Activated naive CD4-positive, alpha-beta T cell treated with anti-CD3 and anti-CD28 coated beads, Interleukin-2, amount 50 U/mL, for 72 hours (primary cell): ENCODE results near the gene ISOC2. TPM values are rescaled to one million over a fixed set of nuclear protein-coding genes. Genes with fewer than 3 reads are reported as not detected.
A peak's percentile ranks its signal among the peaks of the same experiment; 100 is the strongest.
"Not testable (repeated sequence)": the region's sequence is repeated elsewhere in the genome, so short reads cannot be mapped to it uniquely, and the experiment has no call there.

Source experiments
- ATAC-seq, 2 donors: fragments of 150-1000 bp; cut with Tn5 transposase; 2 replicates each; pipeline ENCODE4 v1.10.0; 2021; ENCODE audit warnings: mild to moderate bottlenecking in 2 of 2, moderate library complexity in 2 of 2
- DNase-seq, 2 donors: peaks; one replicate each; pipeline ENCODE4 v3.0.0; 2021 to 2022; ENCODE audit warnings: low spot score in 2 of 2
- H3K27ac Mint-ChIP-seq, 2 donors: one replicate each; pipeline ENCODE4 v1.8.0; 2022; ENCODE audit warnings: mild to moderate bottlenecking in 2 of 2, mixed read lengths in 2 of 2
- H3K36me3 Mint-ChIP-seq, 2 donors: one replicate each; pipeline ENCODE4 v1.8.0; 2022; ENCODE audit warnings: mixed read lengths in 2 of 2
- H3K9me3 Mint-ChIP-seq, 2 donors: one replicate each; pipeline ENCODE4 v1.8.0; 2022; ENCODE audit warnings: mixed read lengths in 2 of 2
- total RNA-seq, 2 donors: library from RNA; stranded (reverse); gene quantifications; one replicate each; pipeline ENCODE4 v1.2.3, GENCODE V29; 2022

Gene ISOC2
- total RNA-seq, 2 donors from 2014 or later = 22.1 to 41.5 TPM

GRCh38 chr19:55418185-55418584 lies 43.3 kb downstream of the ISOC2 start:
- H3K27ac Mint-ChIP-seq = no peak overlapping the region

DNA sequence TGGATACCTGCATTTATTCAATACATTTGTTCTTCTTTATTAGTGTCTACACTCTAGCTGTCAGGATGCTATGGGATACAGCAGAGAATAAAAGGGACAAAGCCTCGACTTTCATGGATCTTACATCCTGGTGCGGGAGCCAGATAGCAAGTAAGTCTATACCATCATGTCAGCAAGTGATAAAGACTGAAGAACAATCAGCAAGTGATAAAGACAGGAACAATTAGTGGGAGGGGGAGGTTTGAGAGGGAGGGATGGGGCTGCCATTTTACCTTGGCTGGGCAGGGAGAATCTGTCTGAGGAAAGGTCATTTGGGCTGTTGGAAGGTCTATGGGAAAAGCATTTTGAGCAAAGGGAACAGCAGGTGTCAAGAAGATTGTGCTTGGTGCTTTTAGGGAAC lies 51.3 kb downstream of the ISOC2 start:
- ATAC-seq (no peak), DNase-seq (no peak)
- H3K27ac Mint-ChIP-seq = no peak overlapping the region
- peaks cover 37 to 43% of the 10 kb centered on the region in 2 donors for H3K36me3 Mint-ChIP-seq
- H3K9me3 Mint-ChIP-seq = peaks cover 4 to 15% of the 10 kb centered on the region in 2 donors

More at GRCh38 chr19:55418185-55418584, 43.3 kb downstream of the ISOC2 start:
- DNase-seq (peak in 1 of 2 donors; percentile 61), ATAC-seq (peak; percentile 81 to 84)
- no peaks in the 10 kb centered on the region for H3K9me3 Mint-ChIP-seq
- no peaks in the 10 kb centered on the region for H3K36me3 Mint-ChIP-seq

GRCh38 chr19:55409179-55409578 lies 52.3 kb downstream of the ISOC2 start:
- H3K9me3 Mint-ChIP-seq = peaks cover 4 to 15% of the 10 kb centered on the region in 2 donors
- not testable (repeated sequence) for ATAC-seq, DNase-seq
- H3K36me3 Mint-ChIP-seq = peaks cover 37 to 43% of the 10 kb centered on the region in 2 donors
- H3K27ac Mint-ChIP-seq = peak overlapping the region; percentile 97 to 99

GRCh38 chr19:55408533-55408872 lies 52.9 kb downstream of the ISOC2 start:
- Mint-ChIP-seq H3K9me3 (peaks cover 4 to 15% of the 10 kb centered on the region in 2 donors), H3K36me3 (peaks cover 37 to 43% of the 10 kb centered on the region in 2 donors), H3K27ac (peak overlapping the region; percentile 97 to 99)
- ATAC-seq (no peak), DNase-seq (no peak)

DNA sequence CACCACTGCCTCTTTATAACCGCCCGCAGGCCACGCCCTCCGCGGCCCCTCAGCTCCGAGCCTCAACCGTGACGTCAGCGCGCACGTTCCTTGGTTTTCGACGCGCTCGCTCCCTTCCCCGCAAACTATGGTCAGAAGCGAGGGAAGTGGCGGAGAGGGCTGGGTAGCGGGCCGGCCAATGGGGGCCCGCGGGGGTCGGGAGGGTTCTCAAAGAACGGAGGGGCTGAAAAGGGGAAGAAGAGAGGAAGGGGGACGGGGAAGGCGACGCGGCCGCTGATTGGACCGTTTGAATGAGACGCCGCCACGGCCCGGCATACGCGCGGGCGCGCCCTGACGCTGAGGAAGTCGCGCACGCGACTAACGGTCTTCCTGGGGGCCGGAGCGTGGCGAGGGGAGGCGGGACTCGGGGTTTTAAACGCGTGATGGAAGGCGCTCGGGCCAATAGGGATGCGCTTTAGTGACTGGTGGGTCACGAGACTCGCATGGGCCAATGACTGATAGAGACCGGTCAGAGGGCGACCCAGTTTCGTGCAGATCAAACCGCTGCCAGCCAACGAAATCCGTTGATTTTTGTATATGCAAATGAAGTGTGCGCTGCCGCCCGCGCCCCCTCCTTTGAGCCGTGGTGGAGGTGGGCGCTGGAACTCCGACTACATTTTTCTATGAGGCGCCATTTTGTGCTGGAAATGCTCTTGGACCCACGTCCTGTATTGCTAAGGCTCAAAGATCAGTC lies 53.5 kb downstream of the ISOC2 start:
- peaks cover 4 to 15% of the 10 kb centered on the region in 2 donors for H3K9me3 Mint-ChIP-seq
- peak overlapping the region; percentile 97 to 99 for H3K27ac Mint-ChIP-seq
- peaks cover 41 to 49% of the 10 kb centered on the region in 2 donors for H3K36me3 Mint-ChIP-seq

DNA sequence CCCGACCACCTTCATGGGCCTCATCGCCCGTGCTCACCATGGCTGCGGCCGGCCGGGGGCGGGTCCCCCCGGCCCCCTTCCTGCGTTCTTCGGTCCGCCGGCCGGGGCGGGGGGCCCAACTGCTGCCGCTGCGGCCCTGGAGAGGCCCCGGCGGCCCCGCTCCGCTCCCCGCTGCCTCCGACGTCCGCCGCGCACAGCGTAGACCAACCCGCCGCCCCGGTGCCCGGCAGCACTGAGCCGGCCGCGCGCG lies 54.0 kb downstream of the ISOC2 start, which contains the start of gene UBE2S:
Gene UBE2S (minus strand): TSS at position 239 of the 250 bp plus-strand sequence. CDS start 199 bp downstream, at position 40.
- Mint-ChIP-seq H3K9me3 (peaks cover 4 to 15% of the 10 kb centered on the region in 2 donors), H3K36me3 (peaks cover 42 to 51% of the 10 kb centered on the region in 2 donors), H3K27ac (peak within 1 kb of the TSS; percentile 97 to 99)
- ATAC-seq, DNase-seq: not testable (repeated sequence)

More for the DNA sequence above, 53.5 kb downstream of the ISOC2 start:
- ATAC-seq (peak; percentile 91 to 94), DNase-seq (peak; percentile 96)

DNA sequence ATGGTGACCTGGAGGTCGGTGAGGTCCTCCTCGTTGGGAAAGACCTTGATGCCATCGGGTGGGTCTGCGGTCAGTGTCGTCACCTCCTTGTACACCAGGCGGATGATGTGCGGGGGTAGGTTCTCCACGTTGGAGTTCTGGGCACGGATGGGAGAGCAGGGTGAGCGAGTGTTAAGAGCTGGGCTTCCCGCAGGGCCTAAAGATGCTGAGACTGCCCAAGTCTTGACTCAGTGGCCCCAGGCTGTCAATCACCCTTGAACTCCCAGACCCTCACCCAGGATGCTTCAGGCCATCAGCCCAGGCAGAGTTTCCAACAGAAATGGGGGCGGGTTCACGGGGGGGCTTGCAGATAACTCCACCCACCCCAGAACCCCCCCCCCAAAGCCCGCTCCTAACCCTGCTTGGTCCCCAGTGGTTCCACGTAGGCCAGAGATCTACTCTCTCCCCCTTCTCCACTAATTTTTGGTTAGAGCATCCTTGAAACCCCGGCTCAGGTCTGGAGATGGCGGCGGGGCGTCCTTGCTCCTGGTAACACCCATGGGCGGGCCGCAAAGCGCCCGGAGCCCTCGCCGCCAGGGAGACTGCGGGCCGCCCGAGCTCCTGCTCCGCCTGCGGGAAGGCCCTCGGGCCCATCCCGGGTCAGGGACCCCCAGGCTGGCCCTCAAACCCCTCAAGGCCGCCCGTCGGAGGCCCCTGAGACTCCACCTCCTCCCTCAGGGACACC lies 54.5 kb downstream of the ISOC2 start:
- peak in 1 of 2 donors; percentile 2 for ATAC-seq
- peak in 1 of 2 donors; percentile 35 for DNase-seq

DNA sequence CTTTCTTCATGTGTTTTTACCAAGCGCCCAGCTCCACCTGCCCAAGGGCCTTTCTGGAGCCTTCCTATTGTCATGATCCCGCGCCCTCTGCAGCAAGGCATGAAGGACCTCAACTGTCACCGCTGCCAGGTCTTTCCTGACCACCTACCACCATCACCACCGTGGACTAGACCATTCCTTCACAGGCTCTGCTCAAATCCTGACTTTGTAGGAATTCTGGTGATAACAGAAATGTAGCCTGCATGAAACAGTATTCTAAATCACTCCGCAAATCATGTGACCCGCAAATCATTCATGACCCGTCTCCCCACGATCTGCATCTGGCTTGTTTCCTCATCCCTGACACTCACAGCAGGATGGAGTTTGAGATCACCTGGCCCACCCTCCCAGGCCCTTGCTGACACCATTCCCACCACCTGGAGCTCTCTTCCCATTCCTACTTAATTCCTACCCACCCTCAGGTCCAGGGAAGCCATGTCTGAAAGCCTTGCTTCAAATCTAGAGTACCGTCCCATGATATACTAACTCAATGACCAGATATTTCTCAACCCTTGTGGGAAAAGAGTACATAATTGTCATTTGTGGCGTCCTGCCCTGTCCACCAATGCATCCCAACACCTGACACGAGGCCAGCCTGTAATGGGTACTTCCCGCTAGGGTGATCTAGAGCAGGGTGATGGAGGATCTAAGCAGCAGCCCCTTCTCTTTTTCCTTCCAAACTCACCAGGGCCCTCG lies 55.2 kb downstream of the ISOC2 start:
- H3K27ac Mint-ChIP-seq = peak overlapping the region; percentile 97 to 99
- ATAC-seq (no peak), DNase-seq (no peak)
- peaks cover 47 to 59% of the 10 kb centered on the region in 2 donors for H3K36me3 Mint-ChIP-seq
- peaks cover 4 to 13% of the 10 kb centered on the region in 2 donors for H3K9me3 Mint-ChIP-seq

More for the DNA sequence above, 54.5 kb downstream of the ISOC2 start:
- Mint-ChIP-seq H3K36me3 (peaks cover 44 to 54% of the 10 kb centered on the region in 2 donors), H3K27ac (peak overlapping the region; percentile 96 to 99), H3K9me3 (peaks cover 4 to 15% of the 10 kb centered on the region in 2 donors)

- Mint-ChIP-seq H3K9me3 (peaks cover 4 to 12% of the 10 kb centered on the region in 2 donors), H3K36me3 (peaks cover 47 to 63% of the 10 kb centered on the region in 2 donors), H3K27ac (peak overlapping the region; percentile 97 to 99)
- no peak for ATAC-seq
- DNase-seq = no peak
These were observed 55.8 kb downstream of the ISOC2 start for GRCh38 chr19:55405638-55406037.

Other genes starting within 250 kb of the ISOC2 start
- 1 to 10 TPM; 7.7 to 8.1 TPM for gene TMEM86B, start 232.9 kb downstream of the ISOC2 start, total RNA-seq
- 100 to 1,000 TPM; 160 to 225 TPM for gene PPP6R1, start 202.6 kb downstream of the ISOC2 start, total RNA-seq
- gene HSPBP1, start 181.5 kb downstream of the ISOC2 start, total RNA-seq = 10 to 100 TPM; 24.9 to 40.8 TPM
- 1 to 10 TPM; 6.7 to 8.4 TPM for gene BRSK1, start 177.6 kb downstream of the ISOC2 start, total RNA-seq
- gene TMEM150B, start 136.3 kb downstream of the ISOC2 start, total RNA-seq = not detected
- 10 to 100 TPM; 30.7 to 56.2 TPM for gene KMT5C, start 121.8 kb downstream of the ISOC2 start, total RNA-seq
- gene COX6B2, start 106.9 kb downstream of the ISOC2 start, total RNA-seq = under 1 TPM; 0.39 to 0.95 TPM
- not detected for gene GARIN5B, start 98.4 kb downstream of the ISOC2 start, total RNA-seq
- under 1 TPM in 1 of 2 donors, not detected in 1; 0.32 TPM for gene IL11, start 91.2 kb downstream of the ISOC2 start, total RNA-seq
- gene TMEM190, start 84.8 kb downstream of the ISOC2 start, total RNA-seq = not detected
- gene TMEM238, start 77.3 kb downstream of the ISOC2 start, total RNA-seq = 1 to 10 TPM; 4.5 to 7.8 TPM
- gene RPL28, start 75.7 kb downstream of the ISOC2 start, total RNA-seq = 1,000 to 10,000 TPM; 2,540 to 2,693 TPM
- 100 to 1,000 TPM; 192 to 343 TPM for gene UBE2S, start 53.9 kb downstream of the ISOC2 start, total RNA-seq
- gene SHISA7, start 18.3 kb downstream of the ISOC2 start, total RNA-seq = not detected
- gene C19orf85, start 3.1 kb upstream of the ISOC2 start, total RNA-seq = not detected
- 10 to 100 TPM in 1 of 2 donors, 1 to 10 TPM in 1; 7.4 to 14.2 TPM for gene ZNF628, start 15.0 kb upstream of the ISOC2 start, total RNA-seq
- gene NAT14, start 23.5 kb upstream of the ISOC2 start, total RNA-seq = 10 to 100 TPM in 1 of 2 donors, 1 to 10 TPM in 1; 5.1 to 18.2 TPM
- gene SSC5D, start 26.8 kb upstream of the ISOC2 start, total RNA-seq = under 1 TPM; 0.39 to 0.53 TPM
- gene SBK2, start 75.5 kb upstream of the ISOC2 start, total RNA-seq = not detected
- not detected for gene SBK3, start 83.9 kb upstream of the ISOC2 start, total RNA-seq
- 10 to 100 TPM in 1 of 2 donors, 1 to 10 TPM in 1; 8.7 to 10.1 TPM for gene ZNF579, start 119.2 kb upstream of the ISOC2 start, total RNA-seq
- 10 to 100 TPM; 10.2 to 12.3 TPM for gene FIZ1, start 137.9 kb upstream of the ISOC2 start, total RNA-seq
- gene ZNF524, start 138.6 kb upstream of the ISOC2 start, total RNA-seq = 10 to 100 TPM; 21.4 to 29.7 TPM
- gene ZNF865, start 144.0 kb upstream of the ISOC2 start, total RNA-seq = 10 to 100 TPM; 13.7 to 15.5 TPM
- 1 to 10 TPM; 3.6 to 3.9 TPM for gene ZNF784, start 162.9 kb upstream of the ISOC2 start, total RNA-seq
- gene ZNF580, start 179.4 kb upstream of the ISOC2 start, total RNA-seq = 10 to 100 TPM; 18.2 to 33.9 TPM
- gene ZNF581, start 182.0 kb upstream of the ISOC2 start, total RNA-seq = 10 to 100 TPM; 39.9 to 40.0 TPM
- 10 to 100 TPM in 1 of 2 donors, 1 to 10 TPM in 1; 2.9 to 13.6 TPM for gene CCDC106, start 186.6 kb upstream of the ISOC2 start, total RNA-seq
- gene U2AF2, start 193.4 kb upstream of the ISOC2 start, total RNA-seq = 100 to 1,000 TPM; 270 to 312 TPM
- 10 to 100 TPM; 23.1 to 46.4 TPM for gene EPN1, start 213.6 kb upstream of the ISOC2 start, total RNA-seq